ENCODE measurements around the gene SLC11A1.

The SLC11A1 gene

DNA sequence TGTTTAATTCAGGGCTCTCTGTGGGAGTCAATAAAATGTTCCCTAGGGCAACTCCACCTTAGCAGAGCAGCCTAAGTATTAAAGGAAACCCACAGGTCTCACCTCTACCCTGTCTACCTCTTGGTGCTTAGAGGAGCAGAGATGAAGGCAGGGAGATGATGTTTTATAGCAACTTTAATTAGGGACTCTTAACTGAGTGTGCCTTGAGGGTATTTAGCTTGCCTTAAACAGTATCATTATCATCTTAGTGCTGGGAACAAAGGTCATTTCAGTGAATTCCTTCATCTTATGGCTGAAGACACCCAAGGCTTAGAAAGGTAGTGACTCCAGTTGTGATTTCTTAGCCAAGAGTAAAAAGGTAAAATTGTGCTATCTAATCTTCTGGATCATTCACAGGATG lies 63.5 kb downstream of the SLC11A1 start:
- Histone ChIP-seq H3K9me3 (ENCODE audit: control insufficient read depth, insufficient read depth, low read depth, low read length) (no peaks in the 10 kb centered on the region), H3K36me3 (ENCODE audit: control insufficient read depth, insufficient read depth, low read length) (peaks cover 37% of the 10 kb centered on the region), H3K4me3 (ENCODE audit: low read depth, low read length) (no peak overlapping the region), H3K27ac (ENCODE audit: low read depth, low read length) (no peak overlapping the region), H3K27me3 (ENCODE audit: control insufficient read depth, insufficient read depth, low read length) (no peaks in the 10 kb centered on the region), H3K4me1 (ENCODE audit: control insufficient read depth, insufficient read depth, low read length) (no peaks in the 10 kb centered on the region; the same call in 1 of the 2 replicates), H3K9ac (ENCODE audit: low read length) (no peak overlapping the region)
